Stimulated activated CD8-positive, alpha-beta memory T cell treated with anti-CD3 and anti-CD28 coated beads, Interleukin-4, amount 100 ng/mL, for 24 hours (primary cell): ENCODE measurements around the gene POC1A.
"Not testable (repeated sequence)": the region's sequence is repeated elsewhere in the genome, so short reads cannot be mapped to it uniquely, and the experiment has no call there.

Experiments
- DNase-seq: peaks from one replicate; pipeline ENCODE4 v3.0.0-alpha.2; 2020; ENCODE audit warnings: low read depth

POC1A gene

GRCh38 chr3:52046902-52047239 lies 107.4 kb downstream of the POC1A start:
- no peak for DNase-seq

GRCh38 chr3:52046186-52046901 lies 107.9 kb downstream of the POC1A start:
- DNase-seq, result no peak

GRCh38 chr3:52044869-52045619 lies 109.2 kb downstream of the POC1A start:
- no peak for DNase-seq

- no peak for DNase-seq
Measured at GRCh38 chr3:52043750-52044149, 110.5 kb downstream of the POC1A start.

- DNase-seq, result not testable (repeated sequence)
Measured at GRCh38 chr3:52043039-52043438, 111.2 kb downstream of the POC1A start.

GRCh38 chr3:52041118-52041731 lies 113.0 kb downstream of the POC1A start:
- no peak for DNase-seq

- DNase-seq, result no peak
Measured at GRCh38 chr3:52040600-52040999, 113.6 kb downstream of the POC1A start.

- DNase-seq, result no peak
Measured at GRCh38 chr3:52039846-52040245, 114.4 kb downstream of the POC1A start.

- DNase-seq, result no peak
Measured at GRCh38 chr3:52039426-52039825, 114.8 kb downstream of the POC1A start.

- DNase-seq, result no peak
Measured at GRCh38 chr3:52038227-52038626, 116.0 kb downstream of the POC1A start.

- DNase-seq, result no peak
Measured at GRCh38 chr3:52037291-52037690, 116.9 kb downstream of the POC1A start.

GRCh38 chr3:52036829-52037228 lies 117.4 kb downstream of the POC1A start:
- no peak for DNase-seq

- DNase-seq, result no peak
Measured at GRCh38 chr3:52036222-52036694, 118.0 kb downstream of the POC1A start.

GRCh38 chr3:52034651-52035050 lies 119.6 kb downstream of the POC1A start:
- DNase-seq, result no peak

GRCh38 chr3:52034212-52034611 lies 120.0 kb downstream of the POC1A start:
- DNase-seq, result no peak

- DNase-seq, result not testable (repeated sequence)
Measured at GRCh38 chr3:52033748-52034147, 120.5 kb downstream of the POC1A start.

GRCh38 chr3:52032702-52033408 lies 121.4 kb downstream of the POC1A start:
- DNase-seq, result no peak

GRCh38 chr3:52031896-52032295 lies 122.3 kb downstream of the POC1A start:
- DNase-seq, result no peak

- DNase-seq, result no peak
Measured at GRCh38 chr3:52030714-52031310, 123.4 kb downstream of the POC1A start.

GRCh38 chr3:52029535-52029934 lies 124.7 kb downstream of the POC1A start:
- DNase-seq, result no peak

GRCh38 chr3:52029053-52029452 lies 125.2 kb downstream of the POC1A start:
- no peak for DNase-seq

- no peak for DNase-seq
Measured at GRCh38 chr3:52028572-52028971, 125.7 kb downstream of the POC1A start.
